A549 (cell line): Measurements from ENCODE around the gene CWC25.

Source experiments
- POLR2A ChIP-seq: IDR thresholded peaks from 2 replicates; pipeline ENCODE4 v1.6.1; 2012; ENCODE audit warnings: mild to moderate bottlenecking, low read length
- USF2 ChIP-seq: fragments of 450-650 bp; IDR thresholded peaks from 2 replicates; pipeline ENCODE4 v1.6.1; 2014; ENCODE audit warnings: antibody characterized with exemption

- TF ChIP-seq USF2 (no peak), POLR2A (no peak)
These were observed 25.3 kb upstream of the CWC25 start for GRCh38 chr17:38850374-38850773.
